GM23338 (cell line): Measurements from ENCODE around the gene ICAM1.

Experiments
- CREB1 ChIP-seq: fragments of 250-450 bp; sonication (Bioruptor Pico); IDR thresholded peaks from 2 replicates; pipeline ENCODE4 v1.5.0; 2020; ENCODE audit warnings: low read depth, mild to moderate bottlenecking, moderate library complexity
- CTCF ChIP-seq, 2 experiments: fragments of 200-600 bp in 1 of 2; sonication (generic) in 1 of 2; conservative IDR thresholded peaks; 2 replicates each; pipeline versions ENCODE4 v1.5.1 to v1.6.1; 2016 to 2017; ENCODE audit warnings: antibody characterized with exemption in 2 of 2, low read depth in 2 of 2, mild to moderate bottlenecking in 2 of 2, moderate library complexity in 1 of 2
- EZH2 ChIP-seq: fragments of 200-600 bp; sonication (generic); IDR thresholded peaks from one replicate; pipeline ENCODE4 v1.8.0; 2017; ENCODE audit warnings: antibody characterized with exemption, mild to moderate bottlenecking, low read depth; ENCODE audit not compliant: unreplicated experiment
- EZH2phosphoT487 ChIP-seq: fragments of 200-600 bp; sonication (generic); IDR thresholded peaks from one replicate; pipeline ENCODE4 v1.8.1; 2018; ENCODE audit warnings: antibody characterized with exemption; ENCODE audit not compliant: unreplicated experiment
- JUNB ChIP-seq: IDR thresholded peaks from one replicate; pipeline ENCODE4 v1.6.1; 2016; ENCODE audit warnings: antibody characterized with exemption; ENCODE audit not compliant: unreplicated experiment
- NANOG ChIP-seq: IDR thresholded peaks from 2 replicates; pipeline ENCODE4 v1.6.1; 2016; ENCODE audit warnings: antibody characterized with exemption, borderline replicate concordance
- POLR2AphosphoS5 ChIP-seq: IDR thresholded peaks from 2 replicates; pipeline ENCODE4 v1.6.1; 2016; ENCODE audit warnings: antibody characterized with exemption, low read depth
- REST ChIP-seq: IDR thresholded peaks from one replicate; pipeline ENCODE4 v1.6.1; 2018; ENCODE audit warnings: antibody characterized with exemption; ENCODE audit not compliant: unreplicated experiment
- STAT1 ChIP-seq: IDR thresholded peaks from one replicate; pipeline ENCODE4 v1.6.1; 2016; ENCODE audit warnings: antibody characterized with exemption; ENCODE audit not compliant: unreplicated experiment
- ZNF114 ChIP-seq: fragments of 250-450 bp; sonication (Bioruptor Pico); IDR thresholded peaks from 2 replicates; pipeline ENCODE4 v1.5.0; 2020; ENCODE audit warnings: mild to moderate bottlenecking, moderate library complexity
- ZNF331 ChIP-seq: fragments of 250-450 bp; sonication (Bioruptor Pico); IDR thresholded peaks from 2 replicates; pipeline ENCODE4 v1.5.0; 2020; ENCODE audit warnings: low read depth, mild to moderate bottlenecking, moderate library complexity
- ZNF462 ChIP-seq: fragments of 250-450 bp; sonication (Bioruptor Pico); IDR thresholded peaks from 2 replicates; pipeline ENCODE4 v1.5.0; 2020; ENCODE audit warnings: mild to moderate bottlenecking, moderate library complexity
- TF ChIP-seq, protein P1 (sequence below): IDR thresholded peaks from 2 replicates; pipeline ENCODE4 v1.6.1; 2016; ENCODE audit warnings: antibody characterized with exemption

DNA sequence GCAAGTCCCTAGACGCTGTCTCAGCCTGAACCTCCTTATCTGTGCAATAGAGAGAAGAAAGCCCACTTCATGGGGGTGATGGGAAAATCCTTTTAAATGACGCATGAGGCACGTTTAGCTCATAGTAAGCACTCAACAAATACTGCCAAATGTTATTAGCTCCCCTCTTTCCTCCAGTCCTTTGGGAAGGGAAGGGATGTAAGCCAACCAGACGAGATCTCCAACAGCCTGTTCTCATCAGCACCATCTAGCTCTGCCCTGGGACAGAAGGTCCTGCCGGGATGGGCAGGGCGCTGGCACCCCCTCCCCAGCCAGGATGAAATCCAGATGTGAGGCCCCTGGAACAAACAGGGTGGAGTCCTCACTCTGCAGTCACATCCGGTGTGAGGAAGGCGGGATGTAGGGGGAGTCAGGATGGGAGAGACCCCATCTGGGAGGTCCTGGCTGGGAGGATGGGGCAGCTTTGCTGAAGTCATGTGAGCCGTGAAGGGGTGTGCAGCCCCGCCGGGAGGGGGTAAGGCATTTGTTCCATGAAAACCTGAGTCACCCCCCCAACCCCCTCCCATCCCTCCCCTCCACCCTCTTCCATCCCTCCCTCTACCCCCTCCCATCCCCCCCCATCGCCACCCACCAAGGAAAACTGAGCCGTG is 44.4 kb upstream of the ICAM1 start:
- TF ChIP-seq CTCF (conservative IDR thresholded peaks at IDR 0.05; ENCODE audit: low read depth in 2 of 2) (no peak), ZNF114 (CRISPR knock-in tag) (no peak), POLR2AphosphoS5 (no peak), REST (no peak), EZH2 (no peak), STAT1 (no peak), JUNB (no peak), CREB1 (CRISPR knock-in tag) (no peak), EZH2phosphoT487 (no peak), NANOG (no peak), ZNF462 (CRISPR knock-in tag) (no peak), ZNF331 (no peak)
- TF ChIP-seq, protein P1, sequence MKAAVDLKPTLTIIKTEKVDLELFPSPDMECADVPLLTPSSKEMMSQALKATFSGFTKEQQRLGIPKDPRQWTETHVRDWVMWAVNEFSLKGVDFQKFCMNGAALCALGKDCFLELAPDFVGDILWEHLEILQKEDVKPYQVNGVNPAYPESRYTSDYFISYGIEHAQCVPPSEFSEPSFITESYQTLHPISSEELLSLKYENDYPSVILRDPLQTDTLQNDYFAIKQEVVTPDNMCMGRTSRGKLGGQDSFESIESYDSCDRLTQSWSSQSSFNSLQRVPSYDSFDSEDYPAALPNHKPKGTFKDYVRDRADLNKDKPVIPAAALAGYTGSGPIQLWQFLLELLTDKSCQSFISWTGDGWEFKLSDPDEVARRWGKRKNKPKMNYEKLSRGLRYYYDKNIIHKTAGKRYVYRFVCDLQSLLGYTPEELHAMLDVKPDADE: no peak
